Fibroblast of lung (primary cell): ENCODE measurements around the gene ACAD10. TPM values are rescaled to one million over a fixed set of nuclear protein-coding genes. Genes with fewer than 3 reads are reported as not detected.
"Not testable (repeated sequence)": the region's sequence is repeated elsewhere in the genome, so short reads cannot be mapped to it uniquely, and the experiment has no call there.

Experiments
- DNase-seq, 2 donors: peaks; one replicate each; pipeline versions ENCODE4 v3.0.0 to v3.0.0-alpha.2; 2010; ENCODE audit warnings: low read depth in 2 of 2
- H2AFZ ChIP-seq: 2 replicates; pipeline ENCODE4 v1.5.1; 2012; ENCODE audit warnings: low read length, control low read depth, inconsistent platforms
- H3K27ac ChIP-seq: 2 replicates; pipeline ENCODE4 v1.5.1; 2011; ENCODE audit warnings: low read length, control low read depth; ENCODE audit not compliant: insufficient read depth
- H3K27me3 ChIP-seq: 2 replicates; pipeline ENCODE4 v1.5.1; 2011; ENCODE audit warnings: mild to moderate bottlenecking, low read length; ENCODE audit not compliant: control insufficient read depth, insufficient read depth
- H3K36me3 ChIP-seq: 2 replicates; pipeline ENCODE4 v1.5.1; 2011; ENCODE audit warnings: low read length; ENCODE audit not compliant: control insufficient read depth, insufficient read depth
- H3K4me1 ChIP-seq: 2 replicates; pipeline ENCODE4 v1.5.1; 2011; ENCODE audit warnings: low read length; ENCODE audit not compliant: control insufficient read depth, insufficient read depth; ENCODE audit errors: extremely low read depth
- H3K4me2 ChIP-seq: 2 replicates; pipeline ENCODE4 v1.5.1; 2011; ENCODE audit warnings: low read length, control low read depth; ENCODE audit not compliant: insufficient read depth; ENCODE audit errors: extremely low read depth
- H3K4me3 ChIP-seq, 4 experiments: fragments of 200-600 bp in 1 of 4; sonication (generic) in 1 of 4; replicated peaks in 1 of 4; 2 replicates each; pipeline ENCODE4 v1.5.1; 2011 to 2016; ENCODE audit warnings: low read length in 4 of 4, low read depth in 3 of 4, mild to moderate bottlenecking in 3 of 4, control low read depth in 2 of 4, inconsistent platforms in 1 of 4, mixed read lengths in 1 of 4; ENCODE audit not compliant: insufficient read depth in 1 of 4; ENCODE audit errors: control extremely low read depth in 1 of 4
- H3K79me2 ChIP-seq: 2 replicates; pipeline ENCODE4 v1.5.1; 2012; ENCODE audit warnings: mild to moderate bottlenecking, low read length, inconsistent platforms; ENCODE audit not compliant: control insufficient read depth, insufficient read depth
- H3K9ac ChIP-seq: 2 replicates; pipeline ENCODE4 v1.5.1; 2011; ENCODE audit warnings: mild to moderate bottlenecking, low read length, control low read depth; ENCODE audit not compliant: insufficient read depth
- H3K9me3 ChIP-seq: 2 replicates; pipeline ENCODE4 v1.5.1; 2012; ENCODE audit warnings: low read depth, low read length; ENCODE audit not compliant: control insufficient read depth, insufficient read depth
- H4K20me1 ChIP-seq: 2 replicates; pipeline ENCODE4 v1.5.1; 2011; ENCODE audit warnings: low read length; ENCODE audit not compliant: control insufficient read depth, insufficient read depth; ENCODE audit errors: extremely low read depth
- EZH2 ChIP-seq: IDR thresholded peaks from 2 replicates; pipeline ENCODE4 v1.5.1; 2012; ENCODE audit warnings: low read length, control low read depth, mild to moderate bottlenecking; ENCODE audit errors: missing control alignments
- polyA plus RNA-seq, 2 donors: library from polyadenylated mRNA; depleted of rRNA in 1 of 2; stranded (reverse) in 1 of 2; unstranded in 1 of 2; fragments of >200 nt; gene quantifications; 2 replicates each; pipeline ENCODE4 v1.2.1, GENCODE V29; 2011 to 2012; ENCODE audit warnings: missing spikeins in 1 of 2
- total RNA-seq: library from RNA; depleted of rRNA; stranded (reverse); fragments of >200 nt; gene quantifications from 2 replicates; pipeline ENCODE4 v1.2.1, GENCODE V29; 2014
- TF ChIP-seq, protein P1 (sequence below), 2 donors: IDR thresholded peaks in 1 of 2; conservative IDR thresholded peaks in 1 of 2; 1 replicate in 1 of 2; 2 replicates in 1 of 2; pipeline ENCODE4 v1.5.1; 2011 to 2012; ENCODE audit warnings: low read length in 2 of 2, control low read depth in 1 of 2, inconsistent platforms in 1 of 2, low read depth in 1 of 2, mild to moderate bottlenecking in 1 of 2

The ACAD10 gene
- total and polyA plus RNA-seq, 2 donors (not counting 1 experiment from before 2014, with no cell fraction given) = 11.2 to 19.8 TPM

DNA sequence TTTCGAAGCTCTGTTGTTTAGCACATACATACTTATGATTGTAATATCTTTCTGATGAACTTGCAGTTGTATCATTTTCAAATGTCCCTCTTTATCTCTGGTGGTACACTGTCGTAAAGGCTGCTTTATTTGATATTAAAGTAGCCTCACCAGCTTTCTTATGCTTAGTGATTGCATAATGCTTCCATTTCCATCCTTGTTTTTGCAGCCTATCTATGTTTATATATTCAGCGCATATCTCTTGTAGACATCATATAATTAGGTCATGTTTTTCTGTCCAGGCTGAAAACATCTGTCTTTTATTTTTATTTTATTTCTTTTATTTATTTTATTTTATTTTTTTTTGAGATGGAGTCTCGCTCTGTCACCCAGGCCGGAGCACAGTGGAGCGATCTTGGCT lies 34.6 kb downstream of the ACAD10 start:
- Histone ChIP-seq H3K9ac (no peak overlapping the region), H3K36me3 (peaks cover 2% of the 10 kb centered on the region), H4K20me1 (no peaks in the 10 kb centered on the region), H3K27me3 (no peaks in the 10 kb centered on the region), H2AFZ (no peak overlapping the region), H3K27ac (no peak overlapping the region), H3K4me3 (no peak overlapping the region), H3K4me2 (no peak overlapping the region), H3K79me2 (no peaks in the 10 kb centered on the region), H3K4me1 (no peaks in the 10 kb centered on the region), H3K9me3 (no peaks in the 10 kb centered on the region)
- peak in 1 of 2 donors; percentile 35 for DNase-seq
- TF ChIP-seq, protein P1, sequence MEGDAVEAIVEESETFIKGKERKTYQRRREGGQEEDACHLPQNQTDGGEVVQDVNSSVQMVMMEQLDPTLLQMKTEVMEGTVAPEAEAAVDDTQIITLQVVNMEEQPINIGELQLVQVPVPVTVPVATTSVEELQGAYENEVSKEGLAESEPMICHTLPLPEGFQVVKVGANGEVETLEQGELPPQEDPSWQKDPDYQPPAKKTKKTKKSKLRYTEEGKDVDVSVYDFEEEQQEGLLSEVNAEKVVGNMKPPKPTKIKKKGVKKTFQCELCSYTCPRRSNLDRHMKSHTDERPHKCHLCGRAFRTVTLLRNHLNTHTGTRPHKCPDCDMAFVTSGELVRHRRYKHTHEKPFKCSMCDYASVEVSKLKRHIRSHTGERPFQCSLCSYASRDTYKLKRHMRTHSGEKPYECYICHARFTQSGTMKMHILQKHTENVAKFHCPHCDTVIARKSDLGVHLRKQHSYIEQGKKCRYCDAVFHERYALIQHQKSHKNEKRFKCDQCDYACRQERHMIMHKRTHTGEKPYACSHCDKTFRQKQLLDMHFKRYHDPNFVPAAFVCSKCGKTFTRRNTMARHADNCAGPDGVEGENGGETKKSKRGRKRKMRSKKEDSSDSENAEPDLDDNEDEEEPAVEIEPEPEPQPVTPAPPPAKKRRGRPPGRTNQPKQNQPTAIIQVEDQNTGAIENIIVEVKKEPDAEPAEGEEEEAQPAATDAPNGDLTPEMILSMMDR (conservative IDR thresholded peaks at IDR 0.05 in 1 of 2, IDR thresholded peaks at IDR 0.05 in 1 of 2; ENCODE audit: low read depth in 1 of 2, low read length in 2 of 2) = no peak
- TF ChIP-seq EZH2 = no peak

DNA sequence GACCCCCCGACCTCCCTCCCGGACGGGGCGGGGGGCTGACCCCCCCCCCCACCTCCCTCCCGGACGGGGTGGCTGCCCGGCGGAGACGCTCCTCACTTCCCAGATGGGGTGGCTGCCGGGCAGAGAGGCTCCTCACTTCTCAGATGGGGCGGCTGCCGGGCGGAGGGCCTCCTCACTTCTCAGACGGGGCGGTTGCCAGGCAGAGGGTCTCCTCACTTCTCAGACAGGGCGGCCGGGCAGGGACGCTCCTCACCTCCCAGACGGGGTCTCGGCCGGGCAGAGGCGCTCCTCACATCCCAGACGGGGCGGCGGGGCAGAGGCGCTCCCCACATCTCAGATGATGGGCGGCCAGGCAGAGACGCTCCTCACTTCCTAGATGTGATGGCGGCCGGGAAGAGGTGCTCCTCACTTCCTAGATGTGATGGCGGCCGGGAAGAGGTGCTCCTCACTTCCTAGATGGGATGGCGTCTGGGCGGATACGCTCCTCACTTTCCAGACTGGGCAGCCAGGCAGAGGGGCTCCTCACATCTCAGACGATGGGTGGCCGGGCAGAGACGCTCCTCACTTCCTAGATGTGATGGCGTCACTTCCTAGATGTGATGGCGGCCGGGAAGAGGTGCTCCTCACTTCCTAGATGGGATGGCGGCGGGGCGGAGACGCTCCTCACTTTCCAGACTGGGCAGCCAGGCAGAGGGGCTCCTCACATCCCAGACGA lies 38.0 kb downstream of the ACAD10 start:
- H4K20me1 ChIP-seq, H3K27ac ChIP-seq, H3K36me3 ChIP-seq, H3K4me2 ChIP-seq, H3K4me1 ChIP-seq, H2AFZ ChIP-seq, H3K79me2 ChIP-seq, H3K27me3 ChIP-seq, H3K9ac ChIP-seq, DNase-seq, H3K9me3 ChIP-seq, H3K4me3 ChIP-seq: not testable (repeated sequence)

DNA sequence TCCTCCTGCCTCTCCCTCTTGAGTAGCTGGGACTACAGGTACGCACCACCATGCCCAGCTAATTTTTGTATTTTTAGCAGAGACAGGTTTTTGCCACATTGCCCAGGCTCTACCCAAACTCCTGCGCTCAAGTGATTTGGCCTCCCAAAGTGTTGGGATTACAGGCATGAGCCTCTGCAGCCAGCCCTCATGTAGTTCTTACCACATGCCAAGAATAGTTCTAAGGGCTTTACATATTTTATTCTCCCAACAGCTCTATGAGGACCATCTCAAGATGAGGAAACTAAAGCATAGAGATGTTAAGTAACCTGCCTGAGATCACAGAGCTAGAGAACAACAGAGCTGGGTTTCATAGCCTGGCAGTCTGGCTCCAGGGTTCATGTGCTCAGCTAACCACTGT lies 42.9 kb downstream of the ACAD10 start:
- Histone ChIP-seq H3K4me3 (no peak overlapping the region), H3K4me2 (no peak overlapping the region), H3K27me3 (no peaks in the 10 kb centered on the region), H3K79me2 (no peaks in the 10 kb centered on the region), H2AFZ (no peak overlapping the region), H3K27ac (no peak overlapping the region), H3K9me3 (no peaks in the 10 kb centered on the region), H3K9ac (no peak overlapping the region), H3K4me1 (no peaks in the 10 kb centered on the region), H4K20me1 (no peaks in the 10 kb centered on the region), H3K36me3 (no peaks in the 10 kb centered on the region)
- no peak for DNase-seq
- no peak for TF ChIP-seq EZH2
- TF ChIP-seq, protein P1 (conservative IDR thresholded peaks at IDR 0.05 in 1 of 2, IDR thresholded peaks at IDR 0.05 in 1 of 2; ENCODE audit: low read depth in 1 of 2, low read length in 2 of 2) = no peak
